Fibroblast of the aortic adventitia (primary cell): Measurements from ENCODE around the gene GPRIN3. TPM values are rescaled to one million over a fixed set of nuclear protein-coding genes. Genes with fewer than 3 reads are reported as not detected.

Source experiments
- DNase-seq: peaks from one replicate; pipeline ENCODE4 v3.0.0-alpha.2; 2010; ENCODE audit warnings: low read depth
- H3K4me3 ChIP-seq: 2 replicates; pipeline ENCODE4 v1.5.1; 2011; ENCODE audit warnings: low read depth, mild to moderate bottlenecking, control low read depth, low read length, moderate library complexity
- CTCF ChIP-seq: IDR thresholded peaks from 2 replicates; pipeline ENCODE4 v1.5.1; 2011; ENCODE audit warnings: mild to moderate bottlenecking, low read length, control low read depth, inconsistent platforms; ENCODE audit not compliant: insufficient read depth
- total RNA-seq: library from RNA; depleted of rRNA; stranded (reverse); fragments of >200 nt; gene quantifications from 2 replicates; pipeline ENCODE4 v1.2.3, GENCODE V29; 2012; ENCODE audit warnings: low replicate concordance

Gene GPRIN3
- total RNA-seq, 1 donor, result under 0.01 TPM

GRCh38 chr4:89347363-89348025, 39.9 kb upstream of the GPRIN3 start:
- DNase-seq, result no peak
- H3K4me3 ChIP-seq, result no peak overlapping the region
- no peak for TF ChIP-seq CTCF

- no peak overlapping the region for H3K4me3 ChIP-seq
- no peak for TF ChIP-seq CTCF
- DNase-seq, result no peak
Observed at GRCh38 chr4:89344571-89344970, 37.0 kb upstream of the GPRIN3 start.

- no peak overlapping the region for H3K4me3 ChIP-seq
- DNase-seq, result no peak
- no peak for TF ChIP-seq CTCF
Observed at GRCh38 chr4:89338206-89338605, 30.6 kb upstream of the GPRIN3 start.

- no peak overlapping the region for H3K4me3 ChIP-seq
- DNase-seq, result no peak
- TF ChIP-seq CTCF, result no peak
Observed at GRCh38 chr4:89337681-89338080, 30.1 kb upstream of the GPRIN3 start.

GRCh38 chr4:89336818-89337420, 29.3 kb upstream of the GPRIN3 start:
- DNase-seq, result no peak
- TF ChIP-seq CTCF, result no peak
- no peak overlapping the region for H3K4me3 ChIP-seq

GRCh38 chr4:89334830-89335229, 27.2 kb upstream of the GPRIN3 start:
- DNase-seq, result no peak
- no peak for TF ChIP-seq CTCF
- no peak overlapping the region for H3K4me3 ChIP-seq
